Choroid plexus epithelial cell (primary cell): ENCODE measurements around the gene BMPR1A.

Source experiments
- DNase-seq: peaks from one replicate; pipeline ENCODE4 v3.0.0-alpha.2; 2010; ENCODE audit warnings: low read depth
- H3K4me3 ChIP-seq: 2 replicates; pipeline ENCODE4 v1.5.1; 2011; ENCODE audit warnings: low read depth, mild to moderate bottlenecking, control low read depth, low read length, moderate library complexity
- TF ChIP-seq, protein P1 (sequence below): conservative IDR thresholded peaks from 2 replicates; pipeline ENCODE4 v1.5.1; 2011; ENCODE audit warnings: low read depth, mild to moderate bottlenecking, control low read depth, inconsistent platforms, low read length, moderate library complexity

BMPR1A gene

DNA sequence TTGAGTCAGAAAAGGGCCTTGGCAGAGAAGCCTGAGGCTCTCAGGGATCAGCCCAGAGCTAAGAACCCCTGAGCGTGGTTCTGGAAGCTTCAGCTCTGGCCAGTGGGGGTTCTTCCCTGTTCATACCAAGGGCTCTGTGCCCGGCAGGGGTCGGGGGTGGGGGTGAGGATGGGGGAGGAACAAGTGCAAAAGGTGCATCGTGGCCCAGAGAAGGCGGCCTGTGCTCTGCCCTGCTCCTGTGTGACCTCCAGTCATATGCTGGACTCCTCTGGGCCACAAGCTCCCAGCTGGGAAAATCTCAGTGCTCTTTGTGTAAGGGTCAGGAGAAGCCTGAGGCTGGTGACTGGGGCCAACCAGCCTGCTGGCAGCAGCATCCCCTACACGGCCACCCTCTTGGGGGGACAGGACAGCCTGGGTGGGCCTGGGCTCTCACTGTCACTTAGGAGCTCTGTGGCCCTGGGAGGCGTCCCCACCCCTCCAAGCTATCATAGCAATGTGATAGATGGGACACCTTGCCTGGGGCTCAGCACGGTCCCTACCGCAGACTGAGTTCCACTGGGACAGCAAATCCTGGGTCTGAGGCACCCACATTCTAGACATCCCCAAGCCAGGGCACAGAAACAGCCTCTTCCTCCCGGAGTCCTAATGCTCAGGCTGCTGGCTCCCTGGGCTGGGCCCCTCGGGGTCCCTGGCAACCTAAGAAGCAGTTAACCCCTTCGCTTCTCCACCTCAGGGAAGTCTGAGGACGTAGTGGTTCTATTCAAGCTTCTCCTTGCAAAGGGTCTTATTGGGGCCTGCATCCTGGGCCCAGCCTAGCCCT is 198.5 kb downstream of the BMPR1A start:
- TF ChIP-seq, protein P1, sequence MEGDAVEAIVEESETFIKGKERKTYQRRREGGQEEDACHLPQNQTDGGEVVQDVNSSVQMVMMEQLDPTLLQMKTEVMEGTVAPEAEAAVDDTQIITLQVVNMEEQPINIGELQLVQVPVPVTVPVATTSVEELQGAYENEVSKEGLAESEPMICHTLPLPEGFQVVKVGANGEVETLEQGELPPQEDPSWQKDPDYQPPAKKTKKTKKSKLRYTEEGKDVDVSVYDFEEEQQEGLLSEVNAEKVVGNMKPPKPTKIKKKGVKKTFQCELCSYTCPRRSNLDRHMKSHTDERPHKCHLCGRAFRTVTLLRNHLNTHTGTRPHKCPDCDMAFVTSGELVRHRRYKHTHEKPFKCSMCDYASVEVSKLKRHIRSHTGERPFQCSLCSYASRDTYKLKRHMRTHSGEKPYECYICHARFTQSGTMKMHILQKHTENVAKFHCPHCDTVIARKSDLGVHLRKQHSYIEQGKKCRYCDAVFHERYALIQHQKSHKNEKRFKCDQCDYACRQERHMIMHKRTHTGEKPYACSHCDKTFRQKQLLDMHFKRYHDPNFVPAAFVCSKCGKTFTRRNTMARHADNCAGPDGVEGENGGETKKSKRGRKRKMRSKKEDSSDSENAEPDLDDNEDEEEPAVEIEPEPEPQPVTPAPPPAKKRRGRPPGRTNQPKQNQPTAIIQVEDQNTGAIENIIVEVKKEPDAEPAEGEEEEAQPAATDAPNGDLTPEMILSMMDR, result no peak
- no peak for DNase-seq
- H3K4me3 ChIP-seq, result no peak overlapping the region

DNA sequence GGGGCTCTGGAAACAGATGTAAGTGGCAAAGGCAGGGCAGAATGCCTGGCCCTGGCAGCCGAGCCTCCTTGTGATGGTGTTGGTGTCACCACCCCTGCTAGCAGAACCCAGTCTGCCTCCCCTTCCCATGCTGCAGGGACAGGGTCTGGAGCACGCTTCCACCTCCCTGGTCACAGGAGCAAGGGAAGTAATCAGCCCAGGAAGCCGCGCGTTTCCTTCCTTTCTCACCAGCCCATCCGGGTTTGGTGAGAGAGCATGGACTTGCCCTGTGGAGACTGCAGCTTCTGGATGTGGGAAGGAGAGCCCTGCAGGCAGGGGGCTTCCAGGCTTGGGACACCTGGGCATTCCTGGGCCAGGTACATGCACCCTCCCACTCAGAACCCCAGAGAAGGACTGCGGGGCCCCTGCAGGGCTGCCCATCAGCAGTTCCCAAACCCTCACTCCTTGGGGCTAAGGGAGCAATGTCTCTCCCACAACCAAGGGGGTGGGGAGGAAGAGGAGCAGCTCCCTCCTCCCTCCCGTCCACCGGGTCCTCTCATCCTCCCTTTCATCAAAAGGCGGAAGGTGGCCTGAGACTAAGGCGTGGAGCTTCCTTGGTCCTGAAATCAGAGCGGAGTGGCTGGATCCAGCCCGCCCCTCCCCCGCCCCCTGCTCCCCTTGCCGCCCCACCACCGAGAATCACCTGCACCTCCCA is 199.2 kb downstream of the BMPR1A start:
- TF ChIP-seq, protein P1, result no peak
- no peak for DNase-seq
- no peak overlapping the region for H3K4me3 ChIP-seq

DNA sequence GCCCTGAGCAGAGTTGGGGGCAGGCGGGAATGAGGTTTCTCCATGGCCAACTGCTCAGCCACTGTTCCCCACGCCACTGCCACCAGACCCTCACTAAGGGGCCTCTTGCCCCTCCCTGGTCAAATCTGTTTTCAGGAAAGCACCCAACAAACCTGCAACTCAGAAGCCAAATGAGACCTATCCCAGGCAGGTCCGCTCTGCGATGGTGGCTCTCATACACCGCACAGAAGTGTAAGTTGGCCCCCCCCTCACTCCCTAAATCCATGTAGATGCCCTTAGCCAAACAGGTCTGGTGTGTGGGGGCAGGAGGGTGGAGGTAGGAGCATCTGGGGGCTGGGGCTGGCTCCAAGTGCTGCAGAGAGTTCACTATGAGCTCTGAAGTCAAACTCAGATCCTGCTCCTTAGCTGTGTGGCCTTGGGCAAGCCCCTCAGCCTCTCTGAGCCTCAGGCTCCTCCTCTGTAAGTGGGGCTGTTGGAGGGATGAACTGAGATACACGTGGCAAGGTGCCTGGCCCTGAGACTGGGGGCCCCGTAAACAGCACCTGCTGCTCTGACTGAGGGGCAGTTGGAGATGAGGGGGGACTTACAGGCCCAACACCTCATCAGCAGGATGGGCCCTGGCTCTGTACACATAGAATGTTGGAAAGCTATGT is 199.9 kb downstream of the BMPR1A start:
- no peak overlapping the region for H3K4me3 ChIP-seq
- TF ChIP-seq, protein P1, result no peak
- no peak for DNase-seq

DNA sequence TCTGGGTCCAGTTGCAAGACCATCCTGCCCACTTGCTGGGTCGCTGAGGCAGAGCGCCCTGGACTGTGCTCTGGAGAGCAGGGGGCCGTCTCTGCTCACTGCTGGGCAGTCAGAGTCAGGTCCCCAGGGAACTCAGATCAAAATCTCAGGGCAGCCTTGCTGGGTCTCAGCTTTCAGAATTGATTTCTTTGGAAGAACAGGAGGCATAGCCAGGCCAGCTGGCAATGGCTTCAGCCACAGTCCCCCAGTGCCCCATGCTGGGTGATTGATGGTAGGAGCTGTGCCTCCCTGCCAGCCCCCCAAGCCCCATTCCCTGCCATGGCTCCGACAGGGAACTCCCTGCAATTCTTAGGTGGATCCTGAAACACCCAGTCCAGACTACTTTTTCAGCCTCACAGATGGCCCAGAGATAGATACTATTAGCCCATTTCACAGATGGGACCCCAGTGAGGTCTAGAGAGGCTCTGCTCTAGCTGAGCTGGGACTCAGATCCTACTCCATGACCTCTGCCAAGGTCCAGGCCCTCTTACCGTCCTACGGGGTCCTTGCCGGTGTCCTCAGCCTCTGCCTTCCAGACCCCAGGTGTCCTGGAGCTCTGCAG is 200.5 kb downstream of the BMPR1A start:
- no peak for DNase-seq
- TF ChIP-seq, protein P1, result no peak
- H3K4me3 ChIP-seq, result no peak overlapping the region

DNA sequence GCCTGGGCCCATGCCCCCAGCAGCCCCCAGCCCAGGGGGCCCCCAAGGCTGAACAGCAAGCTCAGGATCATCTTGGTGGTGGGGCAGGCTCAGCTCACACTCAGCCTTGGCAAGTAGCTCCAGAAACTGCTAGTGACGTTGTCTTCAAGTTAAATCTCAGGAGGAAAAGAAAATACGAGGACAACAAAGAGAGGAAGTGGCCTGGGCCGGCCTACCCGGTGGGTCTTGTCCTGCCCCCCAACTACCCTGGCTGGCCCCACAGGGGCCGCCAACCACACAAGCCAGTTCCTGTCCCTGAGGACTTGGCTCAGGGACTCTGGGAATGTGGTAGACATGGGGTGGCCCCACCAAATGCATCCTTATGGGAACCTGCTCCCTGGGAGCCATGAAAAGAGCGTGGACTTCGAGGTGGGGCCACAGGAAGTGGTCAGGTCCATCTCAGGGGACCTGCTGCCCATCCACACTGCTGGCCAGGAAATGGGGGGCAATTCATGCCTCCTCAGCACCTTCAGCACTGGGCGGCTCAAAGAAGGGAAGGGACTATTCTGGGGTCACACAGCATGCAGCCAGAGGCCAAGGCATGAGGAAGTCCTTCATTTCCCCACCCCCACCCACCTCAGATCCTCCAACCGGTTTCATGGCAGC is 201.2 kb downstream of the BMPR1A start, which contains the start of gene MMRN2:
MMRN2 (minus strand) TSS at position 145 of the 645 bp plus-strand sequence; CDS start at position 71, 74 bp downstream.
- TF ChIP-seq, protein P1, result no peak
- no peak for DNase-seq
- no peak within 1 kb of the TSS for H3K4me3 ChIP-seq

DNA sequence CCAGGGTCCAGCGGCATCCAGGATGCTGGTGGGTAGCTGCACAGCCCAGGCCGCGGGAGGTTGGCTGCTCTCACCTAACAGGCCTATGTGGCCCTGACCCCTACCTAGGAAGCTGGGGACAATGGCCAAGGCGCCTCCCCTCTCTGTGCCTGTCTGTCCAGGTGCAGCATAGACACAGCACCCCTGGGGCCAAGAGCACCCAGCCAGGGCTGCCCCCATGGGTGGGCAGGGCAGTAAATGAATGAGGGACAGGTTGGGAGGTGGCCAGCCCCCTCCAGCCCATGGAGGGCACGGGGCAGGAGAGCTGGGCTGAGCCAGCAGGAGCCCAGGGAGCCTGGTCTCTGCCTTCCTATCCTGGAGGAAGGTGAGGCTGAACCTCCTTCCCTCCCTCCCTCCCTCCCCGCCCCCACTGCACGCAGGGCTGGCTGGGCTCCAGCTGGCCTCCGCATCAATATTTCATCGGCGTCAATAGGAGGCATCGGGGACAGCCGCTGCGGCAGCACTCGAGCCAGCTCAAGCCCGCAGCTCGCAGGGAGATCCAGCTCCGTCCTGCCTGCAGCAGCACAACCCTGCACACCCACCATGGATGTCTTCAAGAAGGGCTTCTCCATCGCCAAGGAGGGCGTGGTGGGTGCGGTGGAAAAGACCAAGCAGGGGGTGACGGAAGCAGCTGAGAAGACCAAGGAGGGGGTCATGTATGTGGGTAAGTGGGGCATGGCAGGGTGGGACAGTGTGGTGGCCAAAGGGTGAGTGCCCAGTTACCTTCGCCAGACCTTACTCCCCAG is 201.9 kb downstream of the BMPR1A start, which contains the start of gene SNCG:
SNCG (plus strand) TSS at position 484 of the 785 bp plus-strand sequence; CDS start at position 583, 99 bp downstream.
- peak; percentile 32 for DNase-seq
- H3K4me3 ChIP-seq, result no peak within 1 kb of the TSS
- TF ChIP-seq, protein P1, result no peak
